H9 (cell line): ENCODE data around the gene KLHDC1. TPM values are rescaled to one million over a fixed set of nuclear protein-coding genes. Genes with fewer than 3 reads are reported as not detected.

Experiments used
- DNase-seq: peaks from one replicate; pipeline ENCODE4 v3.0.0-alpha.2; 2017
- H2AFZ ChIP-seq: one replicate; pipeline ENCODE4 v1.6.1; 2013; ENCODE audit warnings: mild to moderate bottlenecking, low read length, control low read depth, moderate library complexity
- H2AK5ac ChIP-seq: 2 replicates; pipeline ENCODE4 v1.6.1; 2013; ENCODE audit warnings: low read length, control low read depth, mixed read lengths; ENCODE audit not compliant: insufficient read length
- H2BK120ac ChIP-seq: one replicate; pipeline ENCODE4 v1.6.1; 2013; ENCODE audit warnings: low read depth, mild to moderate bottlenecking, low read length, control low read depth, inconsistent platforms; ENCODE audit not compliant: poor library complexity, severe bottlenecking
- H2BK12ac ChIP-seq: 2 replicates; pipeline ENCODE4 v1.6.1; 2013; ENCODE audit warnings: low read length, control low read depth, mixed read lengths, low read depth; ENCODE audit not compliant: insufficient read length
- H2BK15ac ChIP-seq: 2 replicates; pipeline ENCODE4 v1.6.1; 2013; ENCODE audit warnings: low read depth, low read length, control low read depth
- H2BK20ac ChIP-seq: one replicate; pipeline ENCODE4 v1.6.1; 2013; ENCODE audit warnings: low read depth, mild to moderate bottlenecking, low read length, control low read depth, inconsistent platforms; ENCODE audit not compliant: poor library complexity, severe bottlenecking
- H2BK5ac ChIP-seq: 2 replicates; pipeline ENCODE4 v1.6.1; 2013; ENCODE audit warnings: low read length, control low read depth, mixed read lengths; ENCODE audit not compliant: insufficient read length
- H3K14ac ChIP-seq: 2 replicates; pipeline ENCODE4 v1.6.1; 2013; ENCODE audit warnings: low read length, control low read depth; ENCODE audit not compliant: insufficient read depth
- H3K18ac ChIP-seq: 2 replicates; pipeline ENCODE4 v1.6.1; 2013; ENCODE audit warnings: low read depth, mild to moderate bottlenecking, mixed read lengths, low read length, control low read depth; ENCODE audit not compliant: insufficient read length
- H3K23ac ChIP-seq: 2 replicates; pipeline ENCODE4 v1.6.1; 2013; ENCODE audit warnings: low read length, control low read depth, mixed read lengths, low read depth; ENCODE audit not compliant: insufficient read length
- H3K23me2 ChIP-seq: 2 replicates; pipeline ENCODE4 v1.6.1; 2013; ENCODE audit warnings: low read depth, mild to moderate bottlenecking, mixed read lengths, low read length, control low read depth; ENCODE audit not compliant: insufficient read length, poor library complexity, severe bottlenecking
- H3K27ac ChIP-seq: 2 replicates; pipeline ENCODE4 v1.5.1; 2013; ENCODE audit warnings: low read length, control low read depth, mixed read lengths, low read depth; ENCODE audit not compliant: insufficient read length
- H3K27me3 ChIP-seq: 2 replicates; pipeline ENCODE4 v1.6.1; 2013; ENCODE audit warnings: low read length, control low read depth, inconsistent platforms; ENCODE audit not compliant: insufficient read depth
- H3K4ac ChIP-seq: 2 replicates; pipeline ENCODE4 v1.6.1; 2013; ENCODE audit warnings: low read depth, mild to moderate bottlenecking, control low read depth, inconsistent platforms, low read length, moderate library complexity
- H3K4me1 ChIP-seq: 2 replicates; pipeline ENCODE4 v1.6.1; 2013; ENCODE audit warnings: low read length, control low read depth, inconsistent platforms; ENCODE audit not compliant: insufficient read depth
- H3K4me2 ChIP-seq: 2 replicates; pipeline ENCODE4 v1.6.1; 2013; ENCODE audit warnings: low read length, control low read depth, mixed read lengths; ENCODE audit not compliant: insufficient read length, insufficient read depth
- H3K56ac ChIP-seq: 2 replicates; pipeline ENCODE4 v1.6.1; 2013; ENCODE audit warnings: low read depth, mild to moderate bottlenecking, mixed read lengths, low read length, control low read depth; ENCODE audit not compliant: insufficient read length
- H3K79me1 ChIP-seq: 2 replicates; pipeline ENCODE4 v1.6.1; 2013; ENCODE audit warnings: low read depth, mild to moderate bottlenecking, moderate library complexity, low read length, control low read depth, inconsistent platforms; ENCODE audit not compliant: insufficient read depth, poor library complexity, severe bottlenecking
- H3K79me2 ChIP-seq: 2 replicates; pipeline ENCODE4 v1.6.1; 2013; ENCODE audit warnings: low read length, control low read depth, inconsistent platforms; ENCODE audit not compliant: insufficient read depth
- H3K9ac ChIP-seq: 2 replicates; pipeline ENCODE4 v1.6.1; 2013; ENCODE audit warnings: low read length, control low read depth, mixed read lengths; ENCODE audit not compliant: insufficient read length; ENCODE audit errors: extremely low read depth
- H3K9me3 ChIP-seq: one replicate; pipeline ENCODE4 v1.6.1; 2013; ENCODE audit warnings: low read depth, low read length, inconsistent platforms; ENCODE audit not compliant: control insufficient read depth
- H3T11ph ChIP-seq: one replicate; pipeline ENCODE4 v1.6.1; 2013; ENCODE audit warnings: mild to moderate bottlenecking, low read length, control low read depth, inconsistent platforms
- H4K20me1 ChIP-seq: one replicate; pipeline ENCODE4 v1.6.1; 2013; ENCODE audit not compliant: control insufficient read depth, insufficient read length, insufficient read depth
- H4K5ac ChIP-seq: 2 replicates; pipeline ENCODE4 v1.6.1; 2013; ENCODE audit warnings: low read depth, mild to moderate bottlenecking, mixed read lengths, low read length, control low read depth; ENCODE audit not compliant: insufficient read length
- H4K8ac ChIP-seq: replicated peaks from 2 replicates; pipeline ENCODE4 v1.6.1; 2013; ENCODE audit warnings: low read length, control low read depth, mixed read lengths, low read depth; ENCODE audit not compliant: insufficient read length
- H4K91ac ChIP-seq: 2 replicates; pipeline ENCODE4 v1.6.1; 2013; ENCODE audit warnings: low read depth, mild to moderate bottlenecking, moderate library complexity, mixed read lengths, low read length, control low read depth; ENCODE audit not compliant: insufficient read length
- H3K27ac Mint-ChIP-seq, 3 experiments: 2 replicates in 2 of 3; 3 replicates in 1 of 3; pipeline ENCODE4 v1.8.0; 2020 to 2021; ENCODE audit warnings: mixed read lengths in 3 of 3, mild to moderate bottlenecking in 1 of 3, moderate library complexity in 1 of 3
- H3K27me3 Mint-ChIP-seq: 2 replicates; pipeline ENCODE4 v1.8.0; 2021; ENCODE audit warnings: low read depth, mild to moderate bottlenecking, moderate library complexity, mixed read lengths
- H3K36me3 Mint-ChIP-seq, 3 experiments: 2 replicates in 2 of 3; 3 replicates in 1 of 3; pipeline ENCODE4 v1.8.0; 2020 to 2021; ENCODE audit warnings: low read depth in 3 of 3, mixed read lengths in 3 of 3; ENCODE audit not compliant: insufficient read depth in 1 of 3
- H3K4me1 Mint-ChIP-seq, 2 experiments: 2 replicates each; pipeline ENCODE4 v1.8.0; 2020; ENCODE audit warnings: mixed read lengths in 2 of 2
- H3K4me3 Mint-ChIP-seq, 2 experiments: 2 replicates in 1 of 2; 3 replicates in 1 of 2; pipeline ENCODE4 v1.8.0; 2020 to 2021; ENCODE audit warnings: mild to moderate bottlenecking in 2 of 2, mixed read lengths in 2 of 2, moderate library complexity in 1 of 2
- H3K9me3 Mint-ChIP-seq, 2 experiments: 2 replicates in 1 of 2; 3 replicates in 1 of 2; pipeline ENCODE4 v1.8.0; 2020; ENCODE audit warnings: mild to moderate bottlenecking in 2 of 2, mixed read lengths in 2 of 2, moderate library complexity in 1 of 2
- CTCF ChIP-seq: fragments of 200-600 bp; sonication (generic); conservative IDR thresholded peaks from 3 replicates; pipeline ENCODE4 v1.8.0; 2021; ENCODE audit warnings: antibody characterized with exemption, mild to moderate bottlenecking
- WGBS: extraction: QIAGEN DNeasy Blood & Tissue Kit; methylation state at CpG from one replicate; pipeline ENCODE4 v1.1.7; 2013; ENCODE audit warnings: missing lambda C conversion rate, low lambda C conversion rate, mixed read lengths; ENCODE audit not compliant: insufficient read length; ENCODE audit errors: extremely low coverage; 5-methylcytosine and 5-hydroxymethylcytosine counted together
- total RNA-seq: library from RNA; stranded (reverse); gene quantifications from 2 replicates; pipeline ENCODE4 v1.2.1, GENCODE V29; 2021

Gene KLHDC1
- total RNA-seq, 1 experiment from 2014 or later: not detected

GRCh38 chr14:49792618-49793017 lies 99.7 kb downstream of the KLHDC1 start:
- Histone ChIP-seq H2AK5ac (no peak overlapping the region), H2BK120ac (no peak overlapping the region), H3K18ac (no peak overlapping the region), H3K23ac (no peak overlapping the region), H3K9ac (no peak overlapping the region), H3K4me2 (no peak overlapping the region), H2BK15ac (no peak overlapping the region), H4K5ac (no peak overlapping the region), H4K8ac (no peak overlapping the region), H2BK5ac (no peak overlapping the region), H3K4me1 (no peaks in the 10 kb centered on the region), H3K79me1 (no peaks in the 10 kb centered on the region), H2BK12ac (no peak overlapping the region), H3K27ac (no peak overlapping the region), H3K4ac (no peak overlapping the region), H3K56ac (no peak overlapping the region), H2BK20ac (no peak overlapping the region), H3K14ac (no peak overlapping the region), H4K20me1 (no peaks in the 10 kb centered on the region), H3K79me2 (no peaks in the 10 kb centered on the region), H3T11ph (no peak overlapping the region), H3K27me3 (no peaks in the 10 kb centered on the region), H2AFZ (no peak overlapping the region), H3K23me2 (no peaks in the 10 kb centered on the region), H4K91ac (no peak overlapping the region), H3K9me3 (no peaks in the 10 kb centered on the region)
- Mint-ChIP-seq H3K9me3 (no peaks in the 10 kb centered on the region), H3K27me3 (no peaks in the 10 kb centered on the region), H3K36me3 (peaks cover 48 to 92% (median 74%) of the 10 kb centered on the region in 3 experiments; a peak in 6 of 7 replicates), H3K27ac (no peak overlapping the region), H3K4me1 (no peaks in the 10 kb centered on the region), H3K4me3 (no peak overlapping the region)
- WGBS: no CpG with 5 or more reads among the region's 1 CpG
- DNase-seq: no peak
- no peak for TF ChIP-seq CTCF
